Measurements from ENCODE around the gene RIMBP2.

GRCh38 chr12:130452546-130452945 is 263.6 kb downstream of the RIMBP2 start:
- TF ChIP-seq CTCF (conservative IDR thresholded peaks at IDR 0.05; ENCODE audit: low read depth, low read length) (no peak), EZH2 (IDR thresholded peaks at IDR 0.05; ENCODE audit: borderline replicate concordance, low read depth, low read length, poor library complexity, severe bottlenecking) (no peak)
